GM21529 (cell line): ENCODE measurements around the gene TXLNB.
"Not testable (repeated sequence)": the region's sequence is repeated elsewhere in the genome, so short reads cannot be mapped to it uniquely, and the experiment has no call there.

Experiments
- ATAC-seq: cut with Tn5 transposase; IDR thresholded peaks from one replicate; pipeline ENCODE4 v1.9.1; 2021; ENCODE audit not compliant: unreplicated experiment

The TXLNB gene

GRCh38 chr6:139313229-139313628 is 21.4 kb upstream of the TXLNB start:
- no peak for ATAC-seq

- no peak for ATAC-seq
Measured at GRCh38 chr6:139311831-139312230, 20.0 kb upstream of the TXLNB start.

DNA sequence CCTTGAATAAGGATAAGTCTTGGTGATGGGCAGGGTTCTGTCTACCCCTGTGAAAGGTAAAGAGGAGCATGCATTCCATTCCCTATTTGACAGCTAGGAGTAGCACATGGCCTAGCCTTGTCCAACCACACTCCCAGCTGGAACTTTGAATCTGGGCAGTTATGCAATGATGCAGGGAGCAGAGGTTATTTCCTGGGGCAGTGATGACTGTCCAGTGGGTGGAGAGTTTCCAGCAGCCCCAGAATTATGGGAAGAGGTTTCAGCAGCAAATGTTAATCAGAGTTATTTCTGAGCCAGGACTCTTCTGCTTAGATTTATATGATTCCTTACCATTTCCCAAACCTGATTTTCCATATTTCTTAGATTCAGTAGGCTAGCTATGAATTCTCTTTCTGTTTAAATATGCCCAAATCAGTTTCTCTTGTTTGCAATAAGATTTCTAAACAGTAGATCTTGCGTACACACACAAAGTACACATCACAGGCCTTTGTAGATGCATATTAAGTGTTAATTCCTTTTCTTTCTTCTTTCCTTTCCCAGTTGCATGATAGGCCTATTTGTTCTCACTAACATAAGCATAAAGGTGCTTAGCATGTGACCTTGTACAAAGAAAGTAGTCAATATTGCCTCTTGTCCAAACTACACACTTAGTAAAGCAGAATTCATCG is 17.3 kb upstream of the TXLNB start:
- peak; percentile 23 for ATAC-seq

DNA sequence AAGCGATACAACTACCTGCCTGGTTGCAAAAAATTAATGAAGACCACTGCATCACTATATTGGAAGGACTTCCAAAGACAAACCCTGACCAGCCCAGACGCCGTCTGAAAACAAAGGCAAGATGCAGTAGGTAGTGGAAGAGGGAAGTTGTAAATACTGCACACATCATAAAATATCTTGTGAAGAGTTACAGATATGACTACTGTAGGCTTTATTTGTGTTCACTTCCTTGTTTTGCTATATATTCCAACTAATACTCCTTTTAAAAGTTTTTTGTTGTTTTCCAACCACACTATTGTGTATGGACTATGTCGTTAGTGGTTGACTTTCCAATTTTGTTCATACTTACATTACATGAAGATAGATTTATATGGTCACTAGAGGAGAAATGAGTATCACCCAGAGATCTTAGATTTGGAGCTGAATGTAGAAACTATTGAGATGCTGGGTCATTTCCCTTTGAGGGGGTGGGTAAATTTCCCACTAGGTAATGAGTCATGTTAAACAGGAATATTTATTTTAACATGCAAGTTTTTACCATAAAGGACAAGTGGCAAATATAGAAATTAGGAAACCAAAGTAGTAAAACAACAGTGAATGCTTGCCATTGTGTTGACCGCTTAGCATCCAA is 16.6 kb upstream of the TXLNB start:
- peak; percentile 91 for ATAC-seq

- ATAC-seq: no peak
Measured at GRCh38 chr6:139306291-139306981, 14.6 kb upstream of the TXLNB start.

GRCh38 chr6:139303185-139303584 is 11.4 kb upstream of the TXLNB start:
- ATAC-seq: no peak

- no peak for ATAC-seq
Measured at GRCh38 chr6:139297921-139298320, 6.1 kb upstream of the TXLNB start.

DNA sequence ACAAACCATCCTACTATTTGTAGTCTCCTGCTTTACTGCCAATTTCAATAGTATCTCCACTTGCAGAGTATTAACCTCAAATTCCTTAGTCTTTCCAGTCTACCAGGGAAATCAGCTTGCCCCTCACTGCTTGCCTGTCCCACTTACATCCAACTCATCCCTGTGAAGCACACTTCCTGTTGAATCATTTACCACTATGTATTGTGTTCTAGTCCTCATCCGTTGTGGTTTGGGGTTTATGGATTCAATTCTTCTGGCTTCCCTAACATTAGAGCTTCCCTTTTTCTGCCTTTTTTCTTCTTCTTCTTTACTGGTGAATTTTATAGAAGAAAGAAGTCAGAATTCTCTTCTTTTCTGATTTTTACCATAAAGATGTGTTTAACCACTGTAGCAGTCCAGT is 5.1 kb upstream of the TXLNB start:
- ATAC-seq: no peak

DNA sequence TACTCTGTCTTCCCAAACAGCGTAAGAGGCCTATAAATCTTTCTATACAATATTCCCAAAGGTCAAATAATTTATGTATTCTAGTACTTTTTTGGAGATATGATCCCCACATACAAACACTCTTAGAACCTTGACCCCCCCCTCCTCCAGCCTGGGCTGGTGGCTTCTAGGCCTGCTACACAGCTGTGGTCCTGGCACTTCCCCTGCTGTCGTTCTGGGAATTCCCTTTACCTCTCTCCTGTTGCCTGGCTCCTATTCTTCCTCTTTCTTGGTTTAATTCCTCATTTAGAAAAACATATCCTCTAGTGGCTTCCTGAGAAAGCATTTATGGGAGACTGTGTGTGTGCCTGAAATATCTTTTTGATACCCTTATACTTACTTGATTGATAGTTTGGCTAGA is 4.1 kb upstream of the TXLNB start:
- ATAC-seq: no peak

GRCh38 chr6:139294090-139294489 is 2.3 kb upstream of the TXLNB start:
- no peak for ATAC-seq

DNA sequence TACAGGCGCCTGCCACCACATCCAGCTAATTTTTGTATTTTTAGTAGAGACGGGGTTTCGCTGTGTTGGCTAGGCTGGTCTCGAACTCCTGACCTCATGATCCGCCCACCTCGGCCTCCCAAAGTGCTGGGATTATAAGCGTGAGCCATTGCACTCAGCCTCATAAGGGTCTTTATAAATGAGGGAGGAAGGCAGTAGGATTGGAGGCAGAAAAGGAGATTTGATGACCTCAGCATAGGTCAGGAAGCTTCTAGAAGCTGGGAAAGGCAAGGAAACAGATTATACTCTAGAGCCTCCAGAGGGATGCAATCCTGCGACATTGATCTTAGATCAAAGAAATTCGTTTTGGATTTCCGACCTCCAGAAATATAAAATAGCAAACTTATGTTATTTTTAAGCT is 1.4 kb upstream of the TXLNB start:
- ATAC-seq: not testable (repeated sequence)

DNA sequence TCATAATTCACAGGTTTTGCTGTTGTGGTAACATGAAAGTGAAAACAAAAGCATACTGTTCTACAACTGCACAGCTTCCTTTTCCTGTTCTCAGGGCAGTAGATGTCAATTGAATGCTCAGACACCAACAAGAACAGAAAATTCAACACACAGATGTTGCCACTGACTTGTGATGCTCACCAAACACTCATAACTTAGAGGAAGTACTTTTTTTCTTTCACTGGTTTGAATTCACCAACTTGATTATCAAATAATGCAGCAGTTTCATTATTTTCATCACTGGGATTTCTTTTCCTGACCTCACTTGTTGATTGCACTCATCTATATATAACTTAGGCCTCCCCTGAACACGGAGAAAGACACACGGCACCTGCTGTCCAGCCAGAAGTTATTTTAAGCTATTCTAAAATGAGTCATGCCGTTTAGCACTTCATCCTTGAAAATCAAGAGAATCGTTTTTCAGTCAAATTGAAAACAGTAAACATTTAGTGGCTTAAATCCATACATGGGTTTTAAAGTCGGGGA is 949 bp downstream of the TXLNB start:
- peak; percentile 79 for ATAC-seq

GRCh38 chr6:139289233-139289632 is 2.6 kb downstream of the TXLNB start:
- no peak for ATAC-seq

DNA sequence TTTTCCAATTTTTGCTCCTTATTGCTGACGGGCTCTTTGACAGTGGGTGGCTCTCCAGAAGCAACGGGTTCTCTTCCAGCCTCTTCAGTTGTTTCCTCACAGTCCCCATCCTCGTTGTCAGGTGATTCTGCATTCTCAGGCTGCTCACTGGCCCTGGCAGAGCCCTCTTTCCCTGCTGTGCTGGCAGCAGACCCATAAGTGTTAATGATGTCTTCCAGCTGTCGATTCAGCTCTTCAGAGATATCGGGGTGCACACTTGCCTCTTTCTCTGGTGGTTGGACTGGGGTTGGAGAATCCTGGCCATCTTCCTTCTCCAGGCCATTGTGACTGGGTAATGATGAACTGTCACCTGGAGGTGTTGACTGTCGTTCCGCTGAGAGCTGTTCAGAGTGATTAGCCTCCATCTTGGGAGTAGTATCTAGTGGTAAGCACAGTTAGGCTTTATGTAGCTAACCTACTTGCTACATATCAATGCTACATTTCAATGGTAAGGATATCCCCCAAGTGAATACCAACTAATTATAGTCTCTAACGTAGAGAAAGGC is 3.2 kb downstream of the TXLNB start:
- no peak for ATAC-seq

- no peak for ATAC-seq
Measured at GRCh38 chr6:139287868-139288267, 3.9 kb downstream of the TXLNB start.

DNA sequence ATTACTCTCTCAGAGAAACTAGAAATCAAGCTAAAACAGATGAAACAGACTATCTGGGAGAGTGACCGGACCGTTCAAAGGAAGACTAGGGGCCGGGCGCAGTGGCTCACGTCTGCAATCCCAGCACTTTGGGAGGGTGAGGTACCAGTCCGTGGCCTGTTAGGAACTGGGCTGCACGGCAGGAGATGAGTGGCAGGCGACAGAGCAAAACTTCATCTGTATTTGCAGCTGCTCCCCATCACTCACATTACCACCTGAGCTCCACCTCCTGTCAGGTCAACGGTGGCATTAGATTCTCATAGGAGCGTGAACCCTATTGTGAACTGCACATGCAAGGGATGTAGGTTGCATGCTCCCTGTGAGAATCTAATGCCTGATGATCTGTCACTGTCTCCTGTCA is 5.4 kb downstream of the TXLNB start:
- not testable (repeated sequence) for ATAC-seq

DNA sequence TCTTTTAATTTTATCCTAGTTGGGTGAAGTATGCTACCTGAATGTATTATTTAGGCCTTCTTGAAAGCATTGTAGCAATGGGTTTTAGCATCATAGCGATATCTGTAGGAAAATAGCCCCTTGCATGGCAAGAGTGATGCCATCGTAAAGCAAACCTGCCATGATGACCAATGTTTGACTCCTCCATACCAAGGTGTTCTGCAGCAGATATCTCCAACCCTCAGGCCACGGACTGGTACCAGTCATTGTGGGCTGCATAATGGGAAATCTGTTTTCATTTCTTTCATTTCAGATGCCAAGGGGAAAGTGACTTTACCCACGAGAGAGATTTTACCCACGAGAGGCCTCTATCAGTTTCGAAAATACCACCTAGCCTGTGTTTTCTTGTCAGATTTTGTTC is 6.2 kb downstream of the TXLNB start:
- no peak for ATAC-seq

GRCh38 chr6:139284789-139285188 is 7.0 kb downstream of the TXLNB start:
- ATAC-seq: no peak

DNA sequence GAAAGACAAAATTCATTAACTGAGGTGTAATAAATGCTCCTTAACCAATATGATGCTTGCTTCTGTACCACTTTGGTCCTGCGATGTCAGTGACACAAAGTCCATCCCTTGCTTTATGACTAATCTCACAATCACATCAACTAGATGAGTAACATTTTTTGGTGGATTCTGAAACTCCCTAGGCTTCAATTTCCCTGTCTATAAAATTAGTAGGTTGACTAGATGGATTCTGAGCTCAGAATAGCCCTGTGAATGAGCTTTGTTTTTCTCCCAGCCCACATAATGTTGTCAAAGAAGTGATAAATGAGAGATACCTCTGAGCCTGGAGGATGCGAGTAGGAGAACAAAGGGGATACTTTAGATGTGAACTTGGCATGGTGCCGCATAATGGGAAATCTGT is 9.1 kb downstream of the TXLNB start:
- no peak for ATAC-seq

DNA sequence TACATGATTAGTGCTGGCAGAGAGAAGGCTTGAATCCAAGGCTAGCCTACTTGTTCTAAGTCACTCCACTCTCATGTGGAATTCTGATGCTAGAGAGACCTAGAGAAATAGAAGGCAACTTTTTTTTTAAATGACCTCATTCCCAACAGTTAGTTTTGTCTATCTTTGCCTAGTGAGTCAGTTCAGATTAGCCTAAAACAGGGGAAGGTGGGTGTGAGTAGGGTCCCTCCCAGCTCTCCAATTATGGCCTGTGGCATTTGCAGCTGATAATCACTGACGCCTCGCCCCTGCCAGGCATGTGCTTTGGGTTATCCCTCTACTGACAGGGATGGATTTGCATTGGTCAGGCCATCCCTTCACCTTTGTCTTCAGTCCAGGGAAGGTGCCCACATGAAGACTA is 13.6 kb downstream of the TXLNB start:
- no peak for ATAC-seq

DNA sequence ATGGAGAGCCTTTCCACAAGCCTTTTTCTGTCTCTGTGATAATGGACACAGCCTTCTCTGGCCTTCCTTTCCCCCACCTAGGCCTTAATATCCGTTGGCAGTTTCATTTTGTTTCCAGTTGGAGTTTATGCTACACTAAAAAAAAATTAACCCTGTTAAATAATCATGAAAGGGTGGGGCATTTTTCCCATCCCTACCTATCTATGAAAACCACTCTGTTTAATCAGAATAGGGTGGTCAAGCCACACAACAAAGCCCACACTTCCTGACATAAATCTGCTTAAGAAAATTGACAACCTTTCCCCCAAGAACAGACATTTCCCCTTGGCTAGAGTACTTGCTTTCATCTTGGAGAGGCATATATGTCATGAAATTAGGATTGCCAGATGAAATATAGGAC is 14.2 kb downstream of the TXLNB start:
- ATAC-seq: no peak

DNA sequence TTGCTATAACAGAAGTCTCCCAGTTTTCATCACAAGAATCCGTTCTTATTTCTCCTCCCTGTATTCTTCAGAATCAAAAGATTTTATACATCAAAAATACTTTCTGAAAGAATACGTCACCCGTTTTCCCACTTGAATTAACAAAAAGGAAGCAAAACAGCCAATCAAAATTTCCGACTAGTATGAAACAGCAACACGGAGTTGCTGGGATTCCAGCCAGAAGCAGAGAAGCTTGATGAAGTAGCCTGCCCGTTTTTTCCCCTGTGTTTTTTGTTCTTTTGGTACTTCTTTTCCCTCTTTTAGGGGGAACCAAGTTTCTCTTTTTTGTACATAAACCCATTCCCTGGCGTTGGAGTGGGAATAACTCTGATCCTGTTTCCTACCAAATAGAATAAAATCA is 14.6 kb downstream of the TXLNB start:
- no peak for ATAC-seq
